ENCODE results near the gene RAB3IL1.
A peak's percentile ranks its signal among the peaks of the same experiment; 100 is the strongest.

RAB3IL1 gene

GRCh38 chr11:61952882-61953281 is 35.5 kb upstream of the RAB3IL1 start:
- no peak for DNase-seq

GRCh38 chr11:61951484-61952135 is 34.2 kb upstream of the RAB3IL1 start:
- no peak for DNase-seq

GRCh38 chr11:61950035-61950547 is 32.7 kb upstream of the RAB3IL1 start, which contains the start of gene BEST1:
BEST1 (plus strand) TSS chr11:61950351; CDS start chr11:61951807, 1,456 bp downstream.
- no peak for DNase-seq

GRCh38 chr11:61949169-61950034 is 32.0 kb upstream of the RAB3IL1 start:
- DNase-seq, result no peak

DNA sequence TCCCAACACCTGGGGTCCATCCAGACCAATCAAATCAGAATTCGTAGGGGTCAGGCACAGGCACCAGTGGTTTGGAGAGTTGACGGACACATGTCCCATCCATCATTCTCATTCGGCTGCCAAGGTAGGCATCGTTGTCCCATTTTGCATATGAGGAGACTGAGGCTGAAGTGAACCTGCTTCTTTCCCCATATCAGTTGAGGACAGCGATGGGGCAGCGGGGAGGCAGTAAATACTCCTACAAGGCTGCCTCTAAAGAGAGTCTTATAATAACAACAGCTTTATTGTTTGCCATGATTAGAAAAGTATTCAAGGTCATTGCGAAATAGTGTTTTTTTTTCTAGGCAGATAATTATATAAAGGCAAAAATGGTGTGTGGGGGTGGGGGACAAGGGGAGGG is 31.1 kb upstream of the RAB3IL1 start:
- DNase-seq, result no peak

- peak; percentile 43 to 69 for DNase-seq
Observed at GRCh38 chr11:61947486-61948210, 30.3 kb upstream of the RAB3IL1 start.

- DNase-seq, result no peak
Observed at GRCh38 chr11:61946894-61947293, 29.5 kb upstream of the RAB3IL1 start.

DNA sequence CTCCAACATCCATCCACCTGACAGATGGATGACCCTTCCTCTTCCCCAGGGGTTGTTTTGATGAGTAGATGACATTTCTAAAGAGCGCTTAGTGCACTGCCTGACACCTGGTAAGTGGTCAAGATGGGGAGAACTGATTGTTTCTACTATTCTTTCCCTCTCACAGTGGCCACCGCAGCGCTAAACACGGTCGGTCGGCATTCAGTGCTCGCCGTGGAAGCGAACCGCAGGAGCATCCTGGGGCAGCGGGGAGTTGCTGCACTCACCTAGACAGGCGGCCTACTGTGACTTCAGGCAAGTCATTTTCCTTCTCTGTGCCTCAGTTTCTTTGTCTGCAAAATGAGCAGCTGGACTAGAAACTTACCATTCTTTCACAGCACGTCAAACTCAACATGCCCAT is 27.8 kb upstream of the RAB3IL1 start:
- DNase-seq, result no peak

DNA sequence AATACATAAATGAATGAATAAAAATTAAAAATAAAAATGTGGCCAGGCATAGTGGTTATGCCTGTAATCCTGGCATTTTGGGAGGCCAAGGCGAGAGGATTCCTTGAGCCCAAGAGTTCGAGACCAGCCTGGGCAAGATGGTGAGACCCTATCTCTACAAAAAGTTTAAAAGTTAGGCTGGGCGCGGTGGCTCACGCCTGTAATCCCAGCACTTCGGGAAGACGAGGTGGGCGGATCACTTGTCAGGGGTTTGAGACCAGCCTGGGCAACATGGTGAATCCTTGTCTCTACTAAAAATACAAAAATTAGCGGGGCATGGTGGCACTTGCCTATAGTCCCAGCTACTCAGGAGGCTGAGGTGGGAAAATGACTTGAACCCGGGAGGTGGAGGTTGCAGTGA is 23.1 kb upstream of the RAB3IL1 start:
- no peak for DNase-seq

DNA sequence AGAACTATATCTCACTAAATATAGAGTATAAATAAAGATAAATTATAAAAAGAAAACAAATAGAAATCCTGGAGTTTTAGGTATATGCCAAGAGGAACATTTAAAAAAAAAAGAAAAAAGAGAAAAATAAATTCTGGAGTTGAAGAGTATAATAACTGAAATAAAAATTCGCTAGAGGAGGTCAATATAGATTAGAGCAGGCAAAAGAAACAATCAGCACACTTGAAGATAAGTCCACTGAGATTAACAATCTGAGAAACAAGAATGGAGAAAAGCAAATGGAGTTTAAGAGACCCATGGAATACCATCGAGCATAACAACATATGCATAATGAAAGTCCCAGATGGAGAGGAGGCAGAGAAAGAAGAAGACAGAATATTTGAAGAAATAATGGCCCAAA is 18.5 kb upstream of the RAB3IL1 start:
- DNase-seq, result no peak

- no peak for DNase-seq
Observed at GRCh38 chr11:61930933-61931332, 13.6 kb upstream of the RAB3IL1 start.

DNA sequence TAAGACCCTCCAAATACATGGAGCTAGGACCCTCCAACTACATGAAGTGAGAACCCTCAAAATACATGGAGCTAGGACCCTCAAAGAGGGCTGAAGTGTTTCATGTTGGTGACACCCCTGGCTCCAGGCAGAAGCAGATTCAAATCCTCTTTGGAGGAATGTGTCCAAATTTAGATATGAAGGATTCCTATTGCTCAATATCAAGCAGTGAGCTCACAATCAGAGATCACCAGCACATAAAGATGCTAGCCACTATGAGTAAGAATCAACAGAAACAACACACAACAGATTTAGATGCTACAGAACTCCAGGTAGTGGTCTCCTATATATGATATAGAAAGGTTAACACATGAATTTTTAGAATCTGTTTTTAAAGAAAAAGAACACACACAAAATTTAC is 11.2 kb upstream of the RAB3IL1 start:
- no peak for DNase-seq

DNA sequence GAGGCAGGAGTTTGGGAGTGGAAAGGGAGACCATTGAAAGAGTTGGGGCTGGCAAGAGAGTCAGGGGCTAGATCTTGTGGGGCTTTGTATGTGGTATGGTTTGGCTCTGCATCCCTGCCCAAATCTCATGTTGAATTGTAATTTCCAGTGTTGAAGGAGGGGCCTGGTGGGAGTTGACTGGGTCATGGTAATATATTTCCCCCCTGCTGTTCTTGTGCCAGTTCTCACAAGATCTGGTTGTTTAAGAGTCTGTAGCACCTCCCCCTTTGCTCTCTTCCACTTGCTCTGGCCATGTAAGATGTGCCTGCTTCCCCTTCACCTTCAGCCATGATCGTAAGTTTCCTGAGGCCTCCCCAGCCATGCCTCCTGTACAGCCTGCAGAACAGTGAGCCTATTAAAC is 10.1 kb upstream of the RAB3IL1 start:
- DNase-seq, result no peak

DNA sequence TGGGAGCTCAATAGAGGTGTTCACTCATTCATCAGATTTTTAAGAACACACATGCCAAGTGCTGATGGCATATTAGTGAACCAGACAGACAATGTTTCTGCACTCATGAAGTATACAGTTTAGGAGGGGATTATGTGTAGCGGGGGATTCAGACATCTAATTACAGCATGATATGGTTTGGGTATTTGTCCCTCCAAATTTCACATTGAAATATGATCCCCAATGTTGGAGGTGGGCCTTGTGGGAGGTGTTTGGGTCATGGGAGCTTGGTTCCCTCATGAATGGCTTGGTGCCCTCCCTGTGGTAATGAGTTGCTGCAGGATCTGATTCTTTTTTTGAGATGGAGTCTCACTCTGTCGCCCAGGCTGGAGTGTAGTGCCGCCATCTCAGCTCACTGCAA is 8.9 kb upstream of the RAB3IL1 start:
- no peak for DNase-seq

- no peak for DNase-seq
Observed at GRCh38 chr11:61925736-61926135, 8.4 kb upstream of the RAB3IL1 start.

DNA sequence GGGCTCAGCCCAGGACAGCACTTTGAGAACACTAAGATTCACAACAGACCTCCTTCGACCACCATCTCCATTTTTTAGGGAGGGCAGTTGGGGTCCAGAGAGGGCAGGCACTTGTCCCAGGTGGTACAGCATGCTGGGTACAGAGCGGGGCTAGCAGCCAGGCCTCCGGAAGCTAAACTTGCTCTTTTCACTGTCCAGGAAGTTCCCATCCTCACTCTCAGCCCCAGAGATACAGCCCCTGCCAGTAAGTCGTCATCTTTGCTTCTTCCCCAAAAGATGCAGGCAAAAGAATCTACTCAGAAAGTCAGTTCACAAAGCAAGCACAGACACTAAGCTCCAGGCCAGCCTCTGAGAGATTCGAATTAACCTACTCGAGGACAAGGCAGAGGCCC is 6.7 kb upstream of the RAB3IL1 start:
- DNase-seq, result no peak

- no peak for DNase-seq
Observed at GRCh38 chr11:61923166-61924063, 6.0 kb upstream of the RAB3IL1 start.

GRCh38 chr11:61922539-61922938 is 5.2 kb upstream of the RAB3IL1 start:
- peak in 1 of 2 donors; percentile 91 for DNase-seq

GRCh38 chr11:61921446-61921845 is 4.1 kb upstream of the RAB3IL1 start:
- DNase-seq, result no peak

- DNase-seq, result no peak
Observed at GRCh38 chr11:61919705-61920631, 2.6 kb upstream of the RAB3IL1 start.
